GM19463 (cell line): ENCODE data around the gene SCRN2.

Experiments
- ATAC-seq: cut with Tn5 transposase; IDR thresholded peaks from one replicate; pipeline ENCODE4 v1.9.1; 2021; ENCODE audit warnings: mild to moderate bottlenecking, moderate library complexity; ENCODE audit not compliant: unreplicated experiment

The SCRN2 gene

DNA sequence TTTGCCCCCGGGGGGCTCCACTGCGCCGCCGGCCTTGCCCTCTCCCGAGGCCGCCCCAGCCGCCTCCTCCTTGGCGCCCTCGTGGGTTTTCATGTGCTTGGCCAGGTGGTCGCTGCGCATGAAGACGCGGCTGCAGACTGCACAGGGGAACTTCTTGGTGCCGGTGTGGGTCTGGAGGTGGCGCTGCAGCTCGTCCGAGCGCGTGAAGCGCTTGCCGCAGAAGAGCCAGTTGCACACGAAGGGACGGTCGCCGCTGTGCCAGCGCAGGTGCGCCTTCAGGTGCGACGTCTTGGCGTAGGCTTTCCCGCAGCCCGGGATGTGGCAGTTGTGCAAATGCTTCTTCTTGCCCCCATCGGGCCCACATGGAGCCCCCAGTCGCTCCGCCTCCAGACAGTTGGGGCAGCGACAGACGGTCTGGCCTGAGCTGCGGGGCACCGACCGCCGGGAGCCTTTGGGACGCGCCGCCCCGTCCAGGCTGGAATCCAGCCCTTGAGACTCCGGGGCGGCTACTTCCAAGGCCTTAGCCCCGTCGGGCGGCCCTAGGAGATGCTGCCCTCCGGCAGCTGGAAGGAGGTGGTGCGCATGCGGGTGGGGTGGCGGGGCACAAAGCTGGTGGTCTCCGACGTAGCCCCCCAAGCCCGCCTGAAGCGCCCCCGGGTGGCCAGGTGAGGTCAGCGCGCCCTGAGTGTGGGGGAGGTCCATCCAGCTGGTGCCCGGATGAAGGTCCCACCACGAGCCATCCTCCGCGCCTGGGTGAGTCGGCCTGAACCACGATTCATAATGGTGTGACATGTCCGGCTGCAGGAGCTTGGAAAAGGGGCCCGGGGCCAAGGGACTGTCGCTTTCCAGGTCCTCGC, 6.5 kb upstream of the SCRN2 start:
- no peak for ATAC-seq

DNA sequence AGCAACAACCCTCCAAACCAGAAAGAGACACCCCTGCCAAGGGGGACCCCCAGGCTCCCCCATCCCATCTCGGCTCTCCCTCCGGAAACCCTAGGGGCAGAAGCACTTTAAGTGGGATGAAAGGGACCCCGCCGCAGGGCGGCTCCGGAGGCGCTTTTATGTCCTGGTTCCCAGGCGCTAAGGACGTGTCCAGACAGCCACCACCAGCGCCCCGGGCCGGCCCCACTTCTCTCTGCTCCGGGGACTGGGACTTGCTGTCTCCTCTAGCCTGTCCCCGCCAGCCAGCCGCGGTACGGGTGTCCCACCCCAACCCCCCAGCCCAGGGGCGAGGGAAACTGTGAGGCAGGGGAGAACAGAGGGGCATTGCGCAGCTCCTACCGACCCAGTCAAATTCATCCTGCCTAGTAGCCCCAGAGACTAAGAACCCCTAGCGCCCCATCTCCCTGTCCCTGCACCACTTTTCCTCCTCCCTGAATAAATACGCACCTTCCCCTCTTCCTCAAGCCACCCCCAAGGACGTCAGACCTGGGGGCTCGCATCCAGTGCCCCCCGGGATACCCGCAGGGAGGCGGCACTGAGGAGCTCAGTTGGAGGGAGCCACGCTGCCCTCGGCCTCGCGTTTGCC, 5.8 kb upstream of the SCRN2 start:
- no peak for ATAC-seq

DNA sequence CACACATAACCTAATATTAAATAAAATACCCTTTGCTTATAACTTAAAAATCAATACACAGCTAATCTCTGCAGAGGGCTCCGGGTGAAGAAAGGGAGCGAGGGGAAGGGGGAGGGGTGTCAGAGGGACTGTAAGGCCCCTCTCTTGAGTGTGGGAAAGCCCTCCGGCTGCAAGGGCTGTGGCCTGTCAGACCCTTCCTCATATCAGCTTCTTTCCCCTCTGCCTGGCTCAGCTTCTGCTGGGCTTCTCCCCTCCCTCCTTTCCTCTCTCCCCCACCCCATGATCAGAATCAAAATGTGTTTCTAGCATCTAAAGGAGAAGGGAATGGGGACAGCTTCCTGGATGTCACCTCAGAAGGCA, 4.6 kb upstream of the SCRN2 start:
- no peak for ATAC-seq

DNA sequence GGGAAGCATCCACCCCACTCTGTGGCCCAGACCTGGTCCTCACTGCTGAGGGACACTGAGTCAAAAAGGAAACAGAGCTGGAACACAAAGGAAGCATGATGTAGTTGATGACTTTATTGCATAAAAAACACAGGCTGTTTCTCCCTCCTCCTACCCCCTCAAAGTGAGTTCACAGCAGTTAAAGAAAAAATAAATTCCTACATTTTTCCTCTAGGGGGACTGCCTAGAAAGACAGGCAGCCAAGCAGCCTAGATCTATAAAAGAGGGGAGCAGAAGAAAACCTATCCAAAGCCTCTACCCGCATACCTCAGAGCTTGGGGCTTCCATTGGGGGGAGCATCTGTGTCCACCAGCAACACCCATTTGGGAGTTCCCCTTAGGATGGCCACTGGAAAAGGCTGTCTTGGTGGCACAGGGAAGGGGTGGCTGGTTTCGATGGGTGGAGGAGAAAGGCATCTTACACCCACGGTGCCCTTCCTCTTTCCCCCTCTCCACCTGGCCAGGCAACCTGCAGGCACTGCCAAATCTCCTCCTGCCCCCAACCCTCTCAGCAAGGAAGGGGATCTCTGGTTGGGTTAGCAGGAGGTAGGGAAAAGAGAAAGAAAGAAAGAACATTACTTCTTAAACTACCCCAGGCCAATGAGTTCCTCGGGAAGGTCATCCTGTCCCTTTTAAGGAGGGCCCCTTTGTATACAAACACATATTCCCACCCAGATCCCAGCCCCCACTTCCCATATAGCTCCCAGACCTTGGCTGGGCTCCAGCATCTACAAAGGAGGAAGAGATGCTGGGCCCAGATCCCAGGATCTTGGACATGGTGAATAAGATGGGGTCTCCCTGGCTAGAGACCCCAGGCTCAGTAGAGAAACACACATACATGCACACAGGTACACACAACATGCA, 4.0 kb upstream of the SCRN2 start:
- no peak for ATAC-seq

DNA sequence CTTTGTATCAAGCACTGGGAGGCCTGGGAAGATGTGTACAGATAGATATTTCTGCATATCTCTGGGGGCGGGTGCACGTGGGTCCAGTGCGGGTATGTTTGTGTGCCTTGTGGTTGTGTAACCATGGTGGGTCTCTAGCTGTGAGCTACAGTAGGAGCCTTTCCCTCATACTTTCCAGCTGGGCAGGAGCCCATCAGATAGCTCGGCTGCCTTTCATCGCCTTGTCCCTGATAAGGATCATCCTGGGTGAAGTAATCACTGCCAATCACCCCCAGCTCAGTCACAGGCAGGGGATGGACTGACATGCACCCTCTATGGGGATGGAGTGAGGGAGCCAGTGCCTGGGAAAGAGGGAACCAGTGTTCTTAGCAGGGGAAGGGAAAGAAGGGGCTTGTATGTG, 3.2 kb upstream of the SCRN2 start:
- no peak for ATAC-seq

DNA sequence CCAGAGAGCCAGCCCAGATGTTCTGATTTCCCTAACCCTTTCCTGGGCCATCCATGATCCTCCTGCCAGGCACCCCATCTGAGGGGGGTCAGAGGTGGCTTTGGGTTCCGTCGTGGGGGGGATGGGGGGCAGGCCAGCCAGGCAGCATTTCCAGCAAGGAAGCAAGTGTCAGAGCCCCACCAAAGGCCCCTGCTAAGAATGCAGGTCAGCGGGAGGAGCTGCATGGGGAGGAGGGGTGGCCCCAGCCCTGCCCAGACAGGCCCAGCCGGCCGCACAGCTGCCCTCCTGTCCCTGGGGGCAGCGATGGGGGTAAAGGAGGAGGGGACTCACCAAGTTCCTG, 2.3 kb upstream of the SCRN2 start:
- ATAC-seq = no peak

DNA sequence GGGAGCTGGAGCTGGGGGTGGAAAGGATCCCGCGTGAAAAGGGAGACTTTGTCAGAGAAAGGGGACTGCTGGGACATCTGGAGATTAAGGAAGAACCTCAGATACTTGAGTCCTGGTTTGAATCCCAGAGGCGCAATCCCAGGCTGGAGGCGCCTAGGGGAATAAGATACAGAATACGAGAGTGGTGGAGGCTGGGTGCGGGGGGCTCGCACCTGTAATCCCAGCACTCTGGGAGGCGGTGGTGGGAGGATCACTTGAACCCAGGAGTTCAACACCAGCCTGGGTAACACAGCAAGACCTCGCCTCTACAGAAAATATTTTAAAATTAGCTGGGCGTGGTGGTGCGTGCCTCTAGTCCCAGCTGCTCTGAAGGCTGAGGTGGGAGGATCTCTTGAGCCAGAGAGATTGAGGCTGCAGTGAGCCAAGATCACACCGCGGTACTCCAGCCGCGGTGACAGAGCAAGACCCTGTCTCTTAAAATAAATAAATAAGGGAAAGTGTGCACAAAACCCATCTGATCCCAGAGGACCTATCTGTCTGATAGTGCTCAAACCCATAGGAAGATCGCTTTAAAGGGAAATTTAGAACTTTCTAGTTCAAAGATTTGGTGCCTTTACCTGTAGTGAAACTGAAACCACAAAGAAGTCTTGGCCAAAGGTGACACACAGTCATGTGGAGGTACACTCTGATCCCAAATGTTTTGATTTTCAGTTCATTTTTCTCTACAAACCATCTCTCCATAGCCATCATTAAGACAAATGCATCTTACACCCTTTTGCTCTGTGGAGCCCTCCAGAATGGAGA, 617 bp upstream of the SCRN2 start:
- no peak for ATAC-seq

DNA sequence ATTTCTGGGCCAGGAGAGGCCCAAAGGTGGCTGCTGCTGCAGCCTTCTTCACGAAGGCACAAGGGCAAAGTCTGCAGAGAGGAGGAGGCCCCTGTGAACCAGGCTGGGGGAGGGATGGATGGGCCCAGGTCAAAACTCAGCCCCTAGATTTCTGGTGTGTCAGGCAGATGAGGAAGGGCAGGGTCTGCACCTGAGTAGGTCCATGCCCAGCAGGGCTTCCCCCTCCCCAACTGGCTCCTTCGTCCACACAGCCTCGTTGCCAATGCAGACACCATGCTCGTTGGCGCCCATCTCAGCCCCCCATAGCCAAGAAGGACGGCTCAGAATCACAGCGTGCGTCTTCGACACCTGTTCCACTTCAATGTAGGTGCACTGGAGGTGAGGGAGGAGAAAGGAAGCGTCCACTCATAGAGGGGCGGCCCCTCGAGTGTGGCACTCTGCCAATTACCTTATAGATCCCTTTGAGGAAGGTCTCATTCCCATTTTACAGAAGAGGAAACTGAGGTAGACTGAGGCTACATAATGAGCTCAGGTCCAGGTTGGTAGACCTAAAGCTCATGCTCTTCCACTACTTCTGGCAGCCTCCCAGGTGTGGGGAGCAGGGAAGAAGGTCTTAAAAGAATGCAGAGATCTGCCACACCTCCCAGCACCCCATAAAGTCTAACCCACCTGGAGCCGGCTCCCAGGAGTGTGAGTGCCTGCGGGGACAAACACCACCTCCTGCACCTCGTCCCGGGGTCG, 902 bp downstream of the SCRN2 start:
- ATAC-seq = no peak

DNA sequence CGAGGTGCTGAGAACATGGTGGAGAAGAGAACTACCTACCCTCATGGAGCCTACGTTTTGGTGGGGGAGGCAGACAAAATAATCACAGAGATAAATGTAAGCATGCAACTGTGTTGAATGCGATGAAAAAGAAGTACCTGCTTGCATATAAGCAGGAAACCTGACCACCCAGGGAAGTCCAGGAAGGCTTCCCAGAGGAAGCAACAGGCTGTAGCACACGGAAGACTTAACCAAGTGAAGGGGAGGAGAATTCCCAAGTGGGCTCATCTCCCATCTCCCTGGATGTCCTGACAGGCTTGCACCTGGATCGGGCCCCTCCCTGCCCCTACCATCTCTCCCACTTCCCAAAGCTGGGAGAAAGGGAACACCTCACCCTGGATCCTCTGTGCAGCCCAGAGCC, 2.0 kb downstream of the SCRN2 start:
- ATAC-seq = no peak

DNA sequence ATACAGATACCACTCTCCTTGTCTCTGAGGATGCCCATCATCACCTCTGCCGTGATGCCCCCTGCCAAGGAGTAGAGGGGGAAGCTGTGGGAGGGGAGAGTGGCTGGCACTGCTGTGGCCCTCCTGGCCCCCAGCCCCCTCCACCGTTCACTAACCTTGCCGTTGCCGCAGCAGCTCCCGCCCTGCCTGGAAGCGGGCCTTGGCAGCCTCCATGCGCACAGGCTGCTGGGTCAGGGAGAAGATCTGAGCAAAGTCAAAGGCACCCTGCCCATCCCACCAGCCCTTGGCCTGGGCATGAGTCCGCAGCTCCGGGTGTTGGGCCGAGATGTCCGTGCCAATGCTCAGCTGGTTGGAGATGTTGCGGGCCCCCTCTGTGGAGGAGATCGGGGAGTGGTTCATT, 2.4 kb downstream of the SCRN2 start:
- no peak for ATAC-seq

DNA sequence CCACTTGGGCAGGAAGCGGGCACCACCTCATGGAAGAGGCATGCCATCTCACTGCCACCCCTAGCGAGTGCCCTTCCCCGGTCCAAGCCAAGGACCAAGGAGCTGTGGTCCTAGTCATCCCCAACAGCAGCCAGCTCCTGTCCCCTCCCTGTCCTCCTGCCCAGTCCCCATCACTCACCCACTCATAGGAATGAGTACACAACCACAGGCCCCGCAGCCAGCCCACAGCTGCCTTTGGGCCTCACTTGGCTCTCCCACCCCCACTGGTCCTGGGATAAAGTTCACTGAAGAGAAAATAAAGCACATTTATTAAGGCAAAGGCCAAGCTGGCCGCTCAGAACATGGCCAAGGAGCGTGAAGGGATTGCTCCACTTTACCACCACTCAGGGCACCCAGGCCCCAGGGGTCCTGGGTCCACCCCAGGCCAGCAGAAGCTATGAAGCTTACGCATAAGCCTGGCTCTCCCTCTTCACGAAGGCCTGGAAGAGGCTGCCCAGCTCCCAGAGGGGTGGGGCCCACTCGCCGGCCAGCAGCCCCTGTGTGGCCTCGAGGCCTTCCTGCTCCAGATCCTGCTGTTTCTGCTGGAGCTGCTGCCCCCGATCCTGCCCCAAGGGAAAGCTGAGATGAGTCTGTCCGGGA, 3.6 kb downstream of the SCRN2 start:
- no peak for ATAC-seq

DNA sequence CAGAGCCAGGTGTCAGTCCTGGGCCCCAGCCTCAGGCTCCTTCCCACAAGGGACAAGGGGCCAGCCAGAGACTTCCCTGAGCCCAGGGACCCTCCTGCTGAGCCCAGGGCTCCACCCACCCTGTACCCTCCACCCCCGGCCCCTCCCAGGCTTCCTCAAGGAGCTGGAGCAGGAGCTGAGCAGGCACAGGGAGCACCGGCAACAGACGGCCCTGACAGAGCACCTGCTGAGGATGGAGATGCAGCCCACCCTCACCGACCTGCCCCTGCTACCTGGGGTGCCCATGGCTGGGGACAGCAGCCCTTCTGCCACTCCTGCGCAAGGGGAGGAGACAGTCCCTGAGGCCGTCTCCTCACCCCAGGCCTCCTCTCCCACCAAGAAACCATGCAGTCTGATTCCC, 4.5 kb downstream of the SCRN2 start:
- ATAC-seq = no peak

DNA sequence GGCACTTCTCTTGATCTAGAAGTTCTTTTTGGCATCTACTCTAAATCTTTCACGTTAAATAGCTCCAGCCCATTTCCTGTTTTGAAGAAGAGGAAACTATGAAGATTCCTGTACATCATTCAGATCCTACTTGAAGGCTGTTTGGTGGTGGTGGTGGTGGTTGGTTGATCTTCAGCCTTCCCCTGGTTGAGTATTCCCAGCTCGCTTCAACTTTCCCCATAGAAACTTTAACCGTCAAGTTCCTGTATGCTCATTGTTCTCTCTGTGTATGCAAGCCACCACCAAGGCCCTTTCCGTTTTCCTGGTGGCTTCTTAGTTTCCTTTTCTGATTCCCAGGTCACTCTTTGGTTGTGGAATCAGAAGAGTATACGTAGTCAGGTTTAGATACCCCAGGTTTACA, 6.3 kb downstream of the SCRN2 start:
- ATAC-seq = no peak

DNA sequence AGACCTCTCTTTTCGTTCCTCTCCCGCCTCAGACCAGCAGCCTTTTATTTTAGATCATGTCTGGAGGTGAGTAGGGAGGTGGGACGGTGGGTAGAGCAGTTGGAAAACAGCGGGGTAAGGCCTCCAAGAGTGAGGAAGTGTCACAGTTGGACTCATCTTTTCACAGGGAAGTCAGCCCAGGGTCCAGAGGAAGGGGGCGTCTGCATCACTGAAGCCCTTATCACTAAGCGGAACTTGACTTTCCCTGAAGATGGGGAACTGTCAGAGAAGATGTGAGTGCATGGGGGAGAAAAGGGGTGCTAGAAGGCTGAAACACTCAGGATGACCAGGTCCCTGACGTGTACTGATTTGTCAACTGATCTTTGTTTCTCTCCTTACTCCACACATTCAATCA, 9.1 kb downstream of the SCRN2 start:
- ATAC-seq = no peak

DNA sequence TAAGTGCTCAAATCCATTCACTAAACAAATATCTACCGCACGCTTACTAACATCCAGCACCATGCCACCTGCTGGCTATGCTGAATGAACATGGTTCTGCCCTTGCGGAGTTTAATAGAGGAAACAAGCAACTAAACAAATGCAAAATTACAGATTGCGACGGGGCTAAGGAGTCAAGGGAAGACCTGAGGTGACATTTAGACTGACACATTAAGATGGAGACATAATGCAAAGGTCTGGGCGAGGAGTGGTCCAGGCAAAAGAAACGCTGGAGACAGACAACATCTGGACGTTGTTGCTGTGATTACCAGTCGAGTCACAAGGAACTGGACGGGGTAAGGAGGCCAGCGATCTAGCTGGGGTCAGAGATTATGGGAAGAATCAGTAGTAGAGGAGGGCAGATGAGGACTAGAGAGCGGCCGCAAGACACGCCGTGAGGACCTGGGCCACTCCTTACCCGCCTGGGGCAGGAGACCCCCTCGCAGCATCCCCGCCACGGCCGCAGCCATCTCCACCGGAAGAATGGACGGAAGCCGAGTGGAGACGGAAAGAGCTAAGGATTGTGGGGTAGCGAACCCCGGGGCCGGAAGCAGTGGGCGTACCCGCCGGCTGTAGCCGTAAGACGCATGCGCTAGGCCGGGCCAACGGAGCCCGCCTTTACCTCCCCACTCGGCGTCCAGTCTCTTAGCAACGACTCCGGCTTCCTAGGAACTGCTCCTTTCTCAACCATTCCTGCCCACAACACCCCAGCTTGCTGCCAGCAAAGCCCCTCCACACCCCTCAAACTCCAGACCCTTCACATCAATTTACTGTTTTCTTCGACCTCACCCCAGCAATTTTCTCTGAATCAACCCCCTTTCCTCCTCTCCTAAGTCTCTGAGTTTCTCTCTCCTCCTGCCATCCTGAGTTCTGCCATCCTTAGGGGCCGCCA, 9.8 kb downstream of the SCRN2 start, which contains the start of the genes LRRC46 and MRPL10:
Gene LRRC46 (plus strand): TSS at position 668 of the 931 bp plus-strand sequence. CDS start 320 bp downstream, outside the sequence.
Gene MRPL10 (minus strand): TSS at position 539 of the 931 bp plus-strand sequence. CDS start 30 bp downstream, at position 509.
- ATAC-seq = peak; percentile 93

DNA sequence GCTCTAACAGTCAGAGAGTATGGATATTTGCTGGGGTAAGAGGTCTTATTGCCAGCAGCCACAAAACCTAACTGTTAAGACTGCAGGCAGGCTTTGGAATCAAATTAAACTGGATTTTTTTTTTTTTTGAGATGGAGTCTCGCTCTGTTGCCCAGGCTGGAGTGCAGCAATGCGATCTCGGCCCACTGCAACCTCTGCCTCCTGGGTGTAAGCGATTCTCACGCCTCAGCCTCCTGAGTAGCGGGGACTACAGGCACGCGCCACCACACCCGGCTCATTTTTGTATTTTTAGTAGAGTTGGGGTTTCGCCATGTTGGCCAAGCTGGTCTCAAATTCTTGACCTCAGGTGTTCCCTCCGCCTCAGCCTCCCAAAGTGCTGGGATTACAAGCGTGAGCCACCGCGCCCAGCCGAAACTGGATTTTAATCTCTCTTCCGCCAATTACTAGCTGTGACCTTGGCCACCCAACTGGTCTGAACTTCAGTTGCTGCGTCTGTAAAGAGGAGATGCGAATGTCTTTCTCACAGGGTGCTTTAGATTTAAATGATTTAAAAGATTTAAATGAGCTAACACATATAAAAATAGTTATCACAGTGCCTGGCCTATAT, 10.6 kb downstream of the SCRN2 start:
- no peak for ATAC-seq

DNA sequence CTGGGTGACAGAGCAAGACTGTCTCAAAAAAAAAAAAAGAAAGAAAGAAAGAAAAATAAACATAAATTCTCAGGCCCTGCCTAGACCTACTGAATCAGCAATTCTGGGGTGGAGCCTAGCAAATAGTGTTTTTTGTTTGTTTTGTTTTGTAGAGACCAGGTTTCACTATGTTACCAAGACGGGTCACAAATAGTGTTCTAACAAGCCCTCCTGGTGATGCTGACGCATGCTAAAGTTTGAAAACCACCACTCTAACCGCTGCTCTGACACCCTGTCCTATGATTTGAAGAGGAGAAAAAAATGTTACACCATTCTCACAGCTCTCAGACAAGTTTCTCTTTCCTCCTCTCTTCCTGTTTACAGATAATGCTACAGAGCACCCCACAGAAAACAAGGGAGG, 11.2 kb downstream of the SCRN2 start:
- no peak for ATAC-seq

DNA sequence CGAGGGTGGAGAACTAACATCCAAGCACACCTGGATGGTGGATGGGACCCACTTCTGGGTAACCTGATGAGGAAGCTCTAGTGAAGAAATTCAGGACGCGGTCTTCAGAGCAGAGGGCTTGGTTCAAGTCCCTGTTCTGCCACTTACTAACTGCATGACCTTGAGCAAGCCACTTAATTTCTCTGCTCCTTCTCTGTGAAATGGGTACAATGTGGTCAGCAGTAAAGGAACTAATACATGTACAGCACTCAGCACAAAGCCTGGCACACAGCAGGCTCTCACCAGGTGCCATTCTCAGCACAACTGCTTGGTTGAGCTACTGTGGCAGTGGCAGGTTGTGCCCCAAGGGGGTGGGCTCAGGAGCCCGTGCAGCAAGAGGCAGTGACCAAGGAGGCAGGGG, 17.6 kb downstream of the SCRN2 start:
- ATAC-seq = no peak
